Measurements from ENCODE around the gene SPON1.

SPON1 gene

DNA sequence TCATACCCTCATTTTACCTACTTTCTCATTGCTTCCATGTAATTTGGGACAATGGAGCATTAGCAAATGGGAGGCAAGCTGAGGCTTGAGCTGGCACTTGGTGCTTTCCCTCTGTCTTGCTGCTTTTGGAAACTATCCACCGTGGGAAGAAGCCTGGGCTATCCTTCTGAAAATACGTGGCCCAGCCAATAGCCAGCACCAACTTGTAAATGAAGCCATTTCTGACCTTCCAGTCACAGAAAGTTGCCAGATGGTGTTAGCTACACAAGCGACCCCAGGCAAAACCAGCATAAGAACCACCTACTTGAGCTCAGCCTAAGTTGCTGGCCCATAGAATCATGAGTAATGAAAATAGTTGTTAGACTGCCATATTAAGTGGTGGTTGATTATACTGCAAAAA is 18.5 kb upstream of the SPON1 start:
- no peak for DNase-seq (ENCODE audit: low read depth in 2 of 2)
- TF ChIP-seq, protein P1, sequence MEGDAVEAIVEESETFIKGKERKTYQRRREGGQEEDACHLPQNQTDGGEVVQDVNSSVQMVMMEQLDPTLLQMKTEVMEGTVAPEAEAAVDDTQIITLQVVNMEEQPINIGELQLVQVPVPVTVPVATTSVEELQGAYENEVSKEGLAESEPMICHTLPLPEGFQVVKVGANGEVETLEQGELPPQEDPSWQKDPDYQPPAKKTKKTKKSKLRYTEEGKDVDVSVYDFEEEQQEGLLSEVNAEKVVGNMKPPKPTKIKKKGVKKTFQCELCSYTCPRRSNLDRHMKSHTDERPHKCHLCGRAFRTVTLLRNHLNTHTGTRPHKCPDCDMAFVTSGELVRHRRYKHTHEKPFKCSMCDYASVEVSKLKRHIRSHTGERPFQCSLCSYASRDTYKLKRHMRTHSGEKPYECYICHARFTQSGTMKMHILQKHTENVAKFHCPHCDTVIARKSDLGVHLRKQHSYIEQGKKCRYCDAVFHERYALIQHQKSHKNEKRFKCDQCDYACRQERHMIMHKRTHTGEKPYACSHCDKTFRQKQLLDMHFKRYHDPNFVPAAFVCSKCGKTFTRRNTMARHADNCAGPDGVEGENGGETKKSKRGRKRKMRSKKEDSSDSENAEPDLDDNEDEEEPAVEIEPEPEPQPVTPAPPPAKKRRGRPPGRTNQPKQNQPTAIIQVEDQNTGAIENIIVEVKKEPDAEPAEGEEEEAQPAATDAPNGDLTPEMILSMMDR (IDR thresholded peaks at IDR 0.05; ENCODE audit: low read depth, low read length): no peak
- no peak overlapping the region for H3K4me3 ChIP-seq (replicated peaks in 1 of 2; ENCODE audit: low read depth in 2 of 2, low read length in 2 of 2)

DNA sequence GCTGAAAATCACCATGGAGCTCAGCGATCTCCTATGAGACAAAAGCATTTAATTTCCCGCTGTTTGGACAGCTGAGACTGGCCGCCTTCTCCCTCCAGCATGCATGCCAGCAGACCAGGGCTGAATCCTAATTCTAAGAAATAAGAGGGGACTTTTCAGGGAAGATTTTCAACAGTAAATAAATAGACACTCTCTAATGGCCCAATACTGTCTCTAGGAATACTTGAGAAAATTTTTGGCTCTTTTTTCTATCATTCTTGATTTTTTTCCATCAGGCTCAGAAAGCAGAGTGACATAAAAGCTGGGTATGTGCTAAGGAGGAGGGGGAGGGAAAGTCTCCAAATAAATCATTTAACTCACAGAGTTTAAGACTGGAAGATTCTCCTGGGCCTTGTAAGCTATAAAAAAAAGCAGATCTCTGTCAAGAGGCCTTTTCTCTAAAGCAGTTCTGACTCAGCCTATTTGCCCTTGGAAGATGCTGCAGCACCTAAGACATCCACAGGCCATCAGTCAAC is 17.6 kb upstream of the SPON1 start:
- DNase-seq (ENCODE audit: low read depth in 2 of 2): no peak
- TF ChIP-seq, protein P1 (IDR thresholded peaks at IDR 0.05; ENCODE audit: low read depth, low read length): no peak

DNA sequence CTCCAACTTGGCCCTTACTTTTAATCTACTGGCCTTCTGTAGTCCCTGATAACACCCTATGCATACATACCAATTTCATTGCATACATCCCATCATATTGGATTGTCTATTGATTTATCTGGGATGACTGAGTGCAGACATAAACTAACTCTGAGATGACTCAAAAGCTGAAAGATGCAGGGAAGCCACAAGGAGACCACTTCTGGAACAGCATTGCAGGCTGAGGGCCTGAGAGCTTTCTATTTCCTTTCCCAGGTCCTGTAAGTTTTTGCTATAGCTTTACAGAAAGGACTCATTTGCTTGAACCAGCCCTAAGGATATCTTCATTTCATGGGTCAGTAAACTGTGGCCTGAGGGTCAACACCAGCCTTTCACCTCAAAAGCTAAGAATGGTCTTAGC is 15.1 kb upstream of the SPON1 start:
- no peak for DNase-seq (ENCODE audit: low read depth in 2 of 2)
- no peak overlapping the region for H3K4me3 ChIP-seq (replicated peaks in 1 of 2; ENCODE audit: low read depth in 2 of 2, low read length in 2 of 2)
- TF ChIP-seq, protein P1 (IDR thresholded peaks at IDR 0.05; ENCODE audit: low read depth, low read length): no peak

More for the DNA sequence above, 17.6 kb upstream of the SPON1 start:
- no peak overlapping the region for H3K4me3 ChIP-seq (replicated peaks in 1 of 2; ENCODE audit: low read depth in 2 of 2, low read length in 2 of 2)

DNA sequence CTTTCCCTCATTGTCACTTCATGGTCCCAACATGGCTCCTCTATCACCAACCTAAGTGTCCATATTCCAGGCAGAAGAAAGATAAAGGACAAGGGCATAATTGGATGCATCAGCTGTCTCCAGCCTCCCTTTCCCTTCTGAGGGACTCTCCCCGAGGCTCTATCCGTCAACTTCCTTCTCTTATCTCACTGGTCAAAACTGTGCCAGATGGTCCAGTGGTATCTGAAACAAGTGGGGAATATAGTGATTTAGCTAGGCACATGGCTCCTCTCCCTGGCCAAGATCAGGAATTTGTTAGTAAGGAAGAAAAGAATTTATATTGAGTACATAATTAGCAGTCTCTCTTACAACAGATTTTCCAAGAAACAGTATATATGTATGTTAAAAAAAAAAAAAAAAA is 12.6 kb upstream of the SPON1 start:
- H3K4me3 ChIP-seq (replicated peaks in 1 of 2; ENCODE audit: low read depth in 2 of 2, low read length in 2 of 2): no peak overlapping the region
- TF ChIP-seq, protein P1 (IDR thresholded peaks at IDR 0.05; ENCODE audit: low read depth, low read length): no peak
- peak in 1 of 2 donors; percentile 62 for DNase-seq (ENCODE audit: low read depth in 2 of 2)

DNA sequence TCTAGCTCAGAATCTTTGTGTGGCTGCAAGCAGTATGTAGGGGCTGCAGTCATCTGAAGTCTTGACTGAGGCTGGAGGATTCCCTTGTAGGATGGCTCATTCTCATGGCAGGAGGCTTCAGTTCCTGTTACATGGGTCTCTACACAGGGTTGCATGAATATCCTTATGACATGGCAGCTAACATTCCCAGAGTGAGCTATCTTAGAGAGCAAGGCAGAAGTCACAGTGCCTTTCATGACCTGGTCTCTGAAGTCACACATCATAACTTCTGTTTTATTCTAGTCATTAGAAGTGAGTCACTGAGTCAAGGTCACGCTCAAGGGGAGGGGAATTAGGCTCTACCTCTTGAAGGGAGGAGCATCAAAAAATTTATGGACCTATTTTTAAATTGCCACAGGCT is 10.3 kb upstream of the SPON1 start:
- TF ChIP-seq, protein P1 (IDR thresholded peaks at IDR 0.05; ENCODE audit: low read depth, low read length): no peak
- H3K4me3 ChIP-seq (replicated peaks in 1 of 2; ENCODE audit: low read depth in 2 of 2, low read length in 2 of 2): no peak overlapping the region
- DNase-seq (ENCODE audit: low read depth in 2 of 2): no peak

DNA sequence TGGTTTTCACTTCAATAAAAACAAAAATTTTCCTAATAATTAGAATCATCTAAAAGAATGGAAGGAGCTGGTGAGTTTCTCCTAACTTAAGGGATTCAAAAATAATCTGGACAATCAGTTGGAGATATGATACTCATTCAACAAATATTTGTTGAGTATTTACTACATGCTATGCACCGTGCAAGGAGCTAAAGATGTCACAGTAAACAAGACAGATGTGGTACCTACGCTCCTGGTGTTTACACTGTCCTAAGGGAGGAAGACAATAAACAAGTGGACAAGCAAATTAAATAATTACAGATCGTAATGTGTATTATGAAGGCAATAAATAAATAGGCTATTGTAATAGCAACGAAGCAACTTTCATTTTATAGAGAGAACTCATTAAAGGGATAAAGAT is 9.9 kb upstream of the SPON1 start:
- no peak overlapping the region for H3K4me3 ChIP-seq (replicated peaks in 1 of 2; ENCODE audit: low read depth in 2 of 2, low read length in 2 of 2)
- DNase-seq (ENCODE audit: low read depth in 2 of 2): no peak
- TF ChIP-seq, protein P1 (IDR thresholded peaks at IDR 0.05; ENCODE audit: low read depth, low read length): no peak

DNA sequence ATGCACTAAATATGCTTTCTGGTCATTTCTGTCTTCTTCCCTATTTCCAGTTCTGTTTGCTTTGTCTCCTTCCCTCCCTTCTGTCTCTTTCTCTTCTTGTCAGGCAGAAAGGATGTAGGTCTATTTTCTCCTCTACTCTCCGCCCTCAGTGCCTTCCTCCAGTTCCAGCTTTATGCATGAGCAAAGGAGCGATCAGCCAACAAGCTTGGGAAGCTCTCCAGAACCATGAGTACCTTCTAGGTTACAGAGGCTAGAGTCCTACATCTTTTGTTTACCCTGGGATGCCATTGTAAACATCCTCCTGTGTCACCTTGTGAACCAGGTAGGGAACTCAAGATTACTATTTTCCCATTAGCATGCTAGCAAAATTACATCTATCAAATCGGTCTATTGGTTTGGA is 7.9 kb upstream of the SPON1 start:
- DNase-seq (ENCODE audit: low read depth in 2 of 2): no peak
- TF ChIP-seq, protein P1 (IDR thresholded peaks at IDR 0.05; ENCODE audit: low read depth, low read length): no peak

More for the DNA sequence above, 7.9 kb upstream of the SPON1 start:
- no peak overlapping the region for H3K4me3 ChIP-seq (replicated peaks in 1 of 2; ENCODE audit: low read depth in 2 of 2, low read length in 2 of 2)

All from cardiac fibroblast (primary cell).